Peyer's patch (tissue), 4 donors: ENCODE results near the gene TTC34. TPM values are rescaled to one million over a fixed set of nuclear protein-coding genes. Genes with fewer than 3 reads are reported as not detected.

Experiments used
- DNase-seq, 3 donors: peaks; one replicate each; pipeline ENCODE4 v3.0.0-alpha.2; 2017 to 2019
- H3K27ac ChIP-seq, 4 donors: fragments of 200-600 bp; sonication (generic); one replicate each; pipeline ENCODE4 v1.5.1; 2016 to 2019
- H3K27me3 ChIP-seq, 2 donors: fragments of 200-600 bp; sonication (generic); one replicate each; pipeline ENCODE4 v1.5.1; 2019
- H3K36me3 ChIP-seq, 3 donors: fragments of 200-600 bp; sonication (generic); one replicate each; pipeline ENCODE4 v1.5.1; 2016 to 2019
- H3K4me1 ChIP-seq, 4 donors: fragments of 200-600 bp; sonication (generic); one replicate each; pipeline ENCODE4 v1.5.1; 2016 to 2019
- H3K4me3 ChIP-seq, 4 donors: fragments of 200-600 bp; sonication (generic); 1 replicate in 3 of 4; 2 replicates in 1 of 4; pipeline ENCODE4 v1.5.1; 2016 to 2019; ENCODE audit warnings: mild to moderate bottlenecking in 1 of 4
- H3K9me3 ChIP-seq, 4 donors: fragments of 200-600 bp; sonication (generic); one replicate each; pipeline ENCODE4 v1.5.1; 2016 to 2019; ENCODE audit warnings: mild to moderate bottlenecking in 1 of 4
- CTCF ChIP-seq, 6 experiments: fragments of 450-650 bp in 4 of 6; fragments of 200-600 bp in 2 of 6; sonication (generic) in 1 of 6; IDR thresholded peaks; one replicate each; pipeline ENCODE4 v1.5.1; 2017 to 2019; ENCODE audit warnings: antibody characterized with exemption in 6 of 6, mild to moderate bottlenecking in 3 of 6, moderate library complexity in 1 of 6
- POLR2A ChIP-seq, 2 donors: fragments of 450-650 bp; IDR thresholded peaks; one replicate each; pipeline ENCODE4 v1.5.1; 2017; ENCODE audit warnings: antibody characterized with exemption in 2 of 2, mild to moderate bottlenecking in 2 of 2, moderate library complexity in 2 of 2
- total RNA-seq, 4 donors: library from RNA; depleted of rRNA; stranded (reverse); fragments of >200 nt; gene quantifications; one replicate each; pipeline ENCODE4 v1.1.0, GENCODE V29; 2016

Gene TTC34
- total RNA-seq, 4 donors from 2014 or later, result 0.53 to 2.4 (median 1.5) TPM

GRCh38 chr1:2840036-2840809 lies 38.7 kb upstream of the TTC34 start:
- peak in 3 of 6 experiments; percentile 14 to 32 (median 17) for TF ChIP-seq CTCF (IDR thresholded peaks at IDR 0.05)
- TF ChIP-seq POLR2A (IDR thresholded peaks at IDR 0.05), result no peak
- no peaks in the 10 kb centered on the region for H3K4me1 ChIP-seq
- no peak overlapping the region for H3K27ac ChIP-seq
- peak in 2 of 3 donors; percentile 22 to 62 for DNase-seq
- no peaks in the 10 kb centered on the region for H3K9me3 ChIP-seq
- no peak overlapping the region for H3K4me3 ChIP-seq
- no peaks in the 10 kb centered on the region for H3K27me3 ChIP-seq
- no peaks in the 10 kb centered on the region for H3K36me3 ChIP-seq

- no peaks in the 10 kb centered on the region for H3K4me1 ChIP-seq
- no peak overlapping the region for H3K27ac ChIP-seq
Measured at GRCh38 chr1:2837823-2838222, 36.3 kb upstream of the TTC34 start.

GRCh38 chr1:2837316-2837715 lies 35.8 kb upstream of the TTC34 start:
- DNase-seq, result no peak
- H3K36me3 ChIP-seq, result no peaks in the 10 kb centered on the region
- TF ChIP-seq POLR2A (IDR thresholded peaks at IDR 0.05) (no peak), CTCF (IDR thresholded peaks at IDR 0.05) (no peak)

More at GRCh38 chr1:2837823-2838222, 36.3 kb upstream of the TTC34 start:
- Histone ChIP-seq H3K27me3 (no peaks in the 10 kb centered on the region), H3K36me3 (no peaks in the 10 kb centered on the region), H3K9me3 (no peaks in the 10 kb centered on the region), H3K4me3 (no peak overlapping the region)
- TF ChIP-seq POLR2A (IDR thresholded peaks at IDR 0.05), result no peak
- TF ChIP-seq CTCF (IDR thresholded peaks at IDR 0.05), result no peak
- no peak for DNase-seq

GRCh38 chr1:2836333-2836970 lies 35.0 kb upstream of the TTC34 start:
- Histone ChIP-seq H3K9me3 (no peaks in the 10 kb centered on the region), H3K27ac (no peak overlapping the region), H3K36me3 (no peaks in the 10 kb centered on the region), H3K4me1 (no peaks in the 10 kb centered on the region), H3K4me3 (no peak overlapping the region), H3K27me3 (no peaks in the 10 kb centered on the region)
- TF ChIP-seq POLR2A (IDR thresholded peaks at IDR 0.05) (no peak), CTCF (IDR thresholded peaks at IDR 0.05) (no peak)
- DNase-seq, result no peak

More at GRCh38 chr1:2837316-2837715, 35.8 kb upstream of the TTC34 start:
- Histone ChIP-seq H3K27me3 (no peaks in the 10 kb centered on the region), H3K4me1 (no peaks in the 10 kb centered on the region), H3K9me3 (no peaks in the 10 kb centered on the region), H3K4me3 (no peak overlapping the region), H3K27ac (no peak overlapping the region)

GRCh38 chr1:2835650-2836159 lies 34.2 kb upstream of the TTC34 start:
- no peak overlapping the region for H3K27ac ChIP-seq
- H3K9me3 ChIP-seq, result no peaks in the 10 kb centered on the region
- H3K4me3 ChIP-seq, result no peak overlapping the region
- TF ChIP-seq POLR2A (IDR thresholded peaks at IDR 0.05), result no peak
- no peaks in the 10 kb centered on the region for H3K27me3 ChIP-seq
- no peaks in the 10 kb centered on the region for H3K4me1 ChIP-seq
- DNase-seq, result no peak
- no peaks in the 10 kb centered on the region for H3K36me3 ChIP-seq
